GM12878 (cell line): ENCODE measurements around the gene CCNA2. TPM values are rescaled to one million over a fixed set of nuclear protein-coding genes. Genes with fewer than 3 reads are reported as not detected.

Source experiments
- ATAC-seq: fragments of 200-7000 bp; cut with Tn5 transposase; 3 replicates; pipeline ENCODE4 v1.9.1; 2020; ENCODE audit warnings: mild to moderate bottlenecking, moderate library complexity
- BruUV-seq: library from RNA; stranded (reverse); fragments of 400-500 nt; replicated peaks from 2 replicates; lab custom pipeline; 2021; lab: Mats Ljungman, UMichigan
- CTCF ChIA-PET: fragments of 300-600 bp; sonication (Branson Sonifier 250); formaldehyde crosslinking; extraction: SDS; loops from one replicate; lab custom pipeline; 2021; ENCODE audit warnings: inconsistent platforms; lab: Yijun Ruan, JAX
- POLR2A ChIA-PET: fragments of 350-600 bp; formaldehyde crosslinking; extraction: SDS; loops from one replicate; lab custom pipeline; 2021; ENCODE audit warnings: inconsistent platforms; lab: Charles Lee
- RAD21 ChIA-PET: fragments of 300-600 bp; sonication (Branson Sonifier 250); formaldehyde crosslinking; loops from one replicate; lab custom pipeline; 2023; ENCODE audit warnings: antibody characterized with exemption; ENCODE audit not compliant: unreplicated experiment; lab: Charles Lee
- SMC1A ChIA-PET: fragments of 300-600 bp; sonication (Branson Sonifier 250); formaldehyde crosslinking; loops from one replicate; lab custom pipeline; 2023; ENCODE audit not compliant: unreplicated experiment, uncharacterized antibody; lab: Charles Lee
- DNase-seq: peaks from one replicate; pipeline ENCODE4 v3.0.0-alpha.2; 2011; ENCODE audit warnings: low read depth, low spot score
- FAIRE-seq: peaks from 3 replicates; lab custom pipeline; 2011; peaks lifted over from hg19 to GRCh38; lab: Jason Lieb, UNC
- H2AFZ ChIP-seq: 2 replicates; pipeline ENCODE4 v1.6.0; 2011; ENCODE audit warnings: low read depth, low read length, control low read depth; ENCODE audit not compliant: control insufficient read depth
- H3K27ac ChIP-seq: 2 replicates; pipeline ENCODE4 v1.5.1; 2011; ENCODE audit warnings: control low read depth; ENCODE audit not compliant: control insufficient read depth, insufficient read depth
- H3K27me3 ChIP-seq, 2 experiments: replicated peaks in 1 of 2; 2 replicates each; pipeline versions ENCODE4 v1.6.0 to v1.6.1; 2011; ENCODE audit warnings: low read length in 1 of 2; ENCODE audit not compliant: control insufficient read depth in 2 of 2, insufficient read depth in 2 of 2
- H3K36me3 ChIP-seq, 2 experiments: 2 replicates each; pipeline ENCODE4 v1.5.1; 2011; ENCODE audit warnings: low read length in 1 of 2; ENCODE audit not compliant: control insufficient read depth in 2 of 2, insufficient read depth in 2 of 2
- H3K4me1 ChIP-seq: 2 replicates; pipeline ENCODE4 v1.6.1; 2011; ENCODE audit warnings: mild to moderate bottlenecking, low read length, moderate library complexity, mixed read lengths; ENCODE audit not compliant: control insufficient read depth, insufficient read depth
- H3K4me2 ChIP-seq: 2 replicates; pipeline ENCODE4 v1.6.0; 2011; ENCODE audit warnings: control low read depth; ENCODE audit not compliant: control insufficient read depth, insufficient read depth
- H3K4me3 ChIP-seq: fragments of 200-600 bp; sonication (generic); 2 replicates; pipeline ENCODE4 v1.5.1; 2016
- H3K79me2 ChIP-seq: 2 replicates; pipeline ENCODE4 v1.6.0; 2011; ENCODE audit warnings: low read length; ENCODE audit not compliant: control insufficient read depth, insufficient read depth
- H3K9ac ChIP-seq: 2 replicates; pipeline ENCODE4 v1.8.0; 2011; ENCODE audit warnings: low read length, control low read depth, mixed read lengths; ENCODE audit not compliant: control insufficient read depth, insufficient read depth
- H3K9me3 ChIP-seq: replicated peaks from 3 replicates; pipeline ENCODE4 v1.5.1; 2011; ENCODE audit warnings: mild to moderate bottlenecking, low read length; ENCODE audit not compliant: control insufficient read depth, insufficient read depth
- H4K20me1 ChIP-seq: 2 replicates; pipeline ENCODE4 v1.6.0; 2011; ENCODE audit not compliant: control insufficient read depth, insufficient read depth
- ASH2L ChIP-seq: fragments of 300-600, 200-600 bp; sonication (generic); IDR thresholded peaks from 2 replicates; pipeline ENCODE4 v1.6.1; 2017; ENCODE audit warnings: low read depth, mild to moderate bottlenecking, borderline replicate concordance
- RFX5 ChIP-seq: IDR thresholded peaks from 2 replicates; pipeline ENCODE4 v1.6.1; 2011; ENCODE audit warnings: low read depth, low read length, improper control_type of control experiment
- ZNF687 ChIP-seq: fragments of 450-650 bp; IDR thresholded peaks from 2 replicates; pipeline ENCODE4 v1.6.1; 2017; ENCODE audit warnings: mild to moderate bottlenecking, moderate library complexity
- WGBS: methylation state at CpG from one replicate; pipeline ENCODE4 v1.1.6; 2016; ENCODE audit warnings: low lambda C conversion rate; ENCODE audit not compliant: insufficient replicate concordance, insufficient coverage; ENCODE audit errors: missing lambda C conversion rate; 5-methylcytosine and 5-hydroxymethylcytosine counted together
- in situ Hi-C: fragments of 300-500 bp; cut with MboI; formaldehyde crosslinking; loops from 9 replicates; pipeline ENCODE4 v1.14.3; 2018; ENCODE audit warnings: mixed read lengths
- intact Hi-C: fragments of 100-400 bp; cut with micrococcal nuclease; formaldehyde crosslinking; loops from one replicate; pipeline ENCODE4 v1.14.2; 2022; ENCODE audit not compliant: unreplicated experiment
- polyA plus RNA-seq, 11 experiments: library from polyadenylated mRNA; depleted of rRNA in 4 of 11; unstranded in 6 of 11; stranded (reverse) in 5 of 11; fragments of >200 nt; fragmentation: Nextera tagmentation in 4 of 11; fragmentation: Illumina TruSeq in 1 of 11; extraction: Ambion mirVana in 4 of 11; extraction: Trizol in 1 of 11; gene quantifications; 1 replicate in 1 of 11; 2 replicates in 10 of 11; pipeline versions ENCODE4 v1.2.1 to v1.2.3, GENCODE V29; 2011 to 2016; ENCODE audit warnings: inconsistent platforms in 2 of 11, missing spikeins in 2 of 11, low read depth in 1 of 11
- total RNA-seq, 4 experiments: library from RNA; depleted of rRNA in 3 of 4; stranded (reverse); fragments of >200 nt in 3 of 4; fragmentation: Illumina TruSeq in 1 of 4; extraction: Trizol in 1 of 4; gene quantifications; 2 replicates each; pipeline versions ENCODE4 v1.2.1 to v1.2.3, GENCODE V29; 2013 to 2021

The CCNA2 gene
- total and polyA plus RNA-seq, 10 of the 15 experiments (the other 5 are each of a cell fraction or from before 2014, with no cell fraction given), result 21.8 to 153 (median 94.5) TPM

GRCh38 chr4:121789960-121790829 is 33.5 kb downstream of the CCNA2 start:
- Histone ChIP-seq H3K36me3 (no peaks in the 10 kb centered on the region), H3K4me2 (no peak overlapping the region), H3K4me3 (no peak overlapping the region), H3K9ac (no peak overlapping the region), H3K4me1 (peaks cover 22% of the 10 kb centered on the region), H3K79me2 (no peaks in the 10 kb centered on the region), H2AFZ (no peak overlapping the region), H3K27ac (no peak overlapping the region), H4K20me1 (no peaks in the 10 kb centered on the region), H3K9me3 (no peaks in the 10 kb centered on the region), H3K27me3 (no peaks in the 10 kb centered on the region)
- CTCF ChIA-PET, result interaction anchor here (1.9 kb wide), 1 partner anchor 12 kb away, joined by 7 read pairs; no protein-coding TSS in a partner anchor
- ATAC-seq (no peak), DNase-seq (no peak), FAIRE-seq (no peak)
- intact Hi-C loops, result no loop called here
- 75% methylated on average over 3 of the region's 3 CpGs for WGBS
- no TSS peak for BruUV-seq
- POLR2A ChIA-PET, result interaction anchor here (0.9 to 1.6 kb wide), 5 partner anchors 11 to 17 kb away, joined by 3 to 5 read pairs (median 5); partner anchors contain the start of gene EXOSC9
- SMC1A ChIA-PET, result interaction anchor here (1.0 to 2.2 kb wide), 6 partner anchors 9 to 40 kb away, joined by 3 to 11 read pairs (median 4); partner anchors contain the start of gene EXOSC9
- in situ Hi-C loops, result no loop called here
- TF ChIP-seq RFX5 (no peak), ASH2L (no peak), ZNF687 (no peak)
- RAD21 ChIA-PET, result no interaction called here
